ENCODE measurements around the gene TBC1D4. TPM values are rescaled to one million over a fixed set of nuclear protein-coding genes. Genes with fewer than 3 reads are reported as not detected.
A peak's percentile ranks its signal among the peaks of the same experiment; 100 is the strongest.

The TBC1D4 gene
- total RNA-seq, 1 experiment from 2014 or later, result 15.1 TPM

DNA sequence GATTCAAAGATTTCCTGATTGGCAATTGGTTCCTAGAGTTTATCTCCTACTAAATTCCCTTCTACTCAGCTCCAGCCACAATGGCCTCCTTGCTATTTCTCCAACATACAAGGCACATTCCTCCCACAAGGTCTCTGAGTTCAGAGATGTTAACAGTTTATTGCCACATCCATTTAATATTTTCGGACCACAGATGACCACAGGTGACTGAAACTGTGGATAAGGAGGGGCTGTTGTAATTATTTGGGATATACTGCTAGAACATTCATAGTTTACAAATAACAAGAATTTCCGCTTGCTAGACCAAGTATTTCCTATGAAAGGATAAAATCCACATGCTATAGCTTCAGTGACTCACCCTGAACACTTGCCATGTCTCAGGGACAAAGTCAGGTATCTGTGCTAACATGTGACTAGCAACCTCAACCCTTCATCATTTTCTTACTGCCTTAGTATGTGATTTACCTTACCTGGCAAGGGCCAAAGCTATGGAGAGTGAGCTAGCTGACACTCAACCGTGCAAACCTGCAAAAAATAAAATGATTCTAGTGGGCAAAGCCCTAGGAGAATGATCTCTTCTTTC lies 117.7 kb downstream of the TBC1D4 start:
- Histone ChIP-seq H3K4me1 (ENCODE audit: insufficient read depth, low read length) (peaks cover 58% of the 10 kb centered on the region), H3K4me3 (ENCODE audit: low read length) (no peak overlapping the region), H3K27me3 (ENCODE audit: low read length) (no peaks in the 10 kb centered on the region), H3K27ac (ENCODE audit: low read length) (peak overlapping the region; percentile 84), H4K20me1 (ENCODE audit: low read length) (no peaks in the 10 kb centered on the region), H3K79me2 (ENCODE audit: low read length) (peaks cover 14% of the 10 kb centered on the region), H3K4me2 (ENCODE audit: low read length) (peak overlapping the region; percentile 72), H2AFZ (ENCODE audit: low read length) (no peak overlapping the region), H3K9me3 (ENCODE audit: low read length) (no peaks in the 10 kb centered on the region), H3K9ac (ENCODE audit: low read length) (peak overlapping the region; percentile 39), H3F3A (ENCODE audit: low read length, unreplicated experiment) (no peaks in the 10 kb centered on the region), H3K9me2 (replicated peaks; ENCODE audit: low read length) (no peaks in the 10 kb centered on the region), H3K36me3 (ENCODE audit: low read depth, low read length) (no peaks in the 10 kb centered on the region)
- POLR2A ChIA-PET (ENCODE audit: unreplicated experiment), result no interaction called here
- DNase-seq (peak; percentile 85), ATAC-seq (peak; percentile 42)
- CTCF ChIA-PET, result interaction anchor here (1.1 to 2.2 kb wide), 2 partner anchors 25 to 118 kb away, joined by 6 to 11 read pairs; partner anchors contain the start of gene TBC1D4
- intact Hi-C loops (cut with micrococcal nuclease), result loop anchor here (2.0 kb wide), 2 partner anchors 63 to 105 kb away; no protein-coding TSS in a partner anchor
- no TSS peak for BruUV-seq (replicated peaks)
- TF ChIP-seq EZH2phosphoT487 (IDR thresholded peaks at IDR 0.05; ENCODE audit: borderline replicate concordance, low read length) (no peak), EZH2 (IDR thresholded peaks at IDR 0.05; ENCODE audit: low read length, unreplicated experiment) (no peak)
- TF ChIP-seq, protein P1, sequence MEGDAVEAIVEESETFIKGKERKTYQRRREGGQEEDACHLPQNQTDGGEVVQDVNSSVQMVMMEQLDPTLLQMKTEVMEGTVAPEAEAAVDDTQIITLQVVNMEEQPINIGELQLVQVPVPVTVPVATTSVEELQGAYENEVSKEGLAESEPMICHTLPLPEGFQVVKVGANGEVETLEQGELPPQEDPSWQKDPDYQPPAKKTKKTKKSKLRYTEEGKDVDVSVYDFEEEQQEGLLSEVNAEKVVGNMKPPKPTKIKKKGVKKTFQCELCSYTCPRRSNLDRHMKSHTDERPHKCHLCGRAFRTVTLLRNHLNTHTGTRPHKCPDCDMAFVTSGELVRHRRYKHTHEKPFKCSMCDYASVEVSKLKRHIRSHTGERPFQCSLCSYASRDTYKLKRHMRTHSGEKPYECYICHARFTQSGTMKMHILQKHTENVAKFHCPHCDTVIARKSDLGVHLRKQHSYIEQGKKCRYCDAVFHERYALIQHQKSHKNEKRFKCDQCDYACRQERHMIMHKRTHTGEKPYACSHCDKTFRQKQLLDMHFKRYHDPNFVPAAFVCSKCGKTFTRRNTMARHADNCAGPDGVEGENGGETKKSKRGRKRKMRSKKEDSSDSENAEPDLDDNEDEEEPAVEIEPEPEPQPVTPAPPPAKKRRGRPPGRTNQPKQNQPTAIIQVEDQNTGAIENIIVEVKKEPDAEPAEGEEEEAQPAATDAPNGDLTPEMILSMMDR (conservative IDR thresholded peaks at IDR 0.05; ENCODE audit: low read depth, low read length), result no peak

- Histone ChIP-seq H3K9me3 (ENCODE audit: low read length) (no peaks in the 10 kb centered on the region), H3K4me3 (ENCODE audit: low read length) (no peak overlapping the region), H3K9ac (ENCODE audit: low read length) (no peak overlapping the region), H2AFZ (ENCODE audit: low read length) (no peak overlapping the region), H4K20me1 (ENCODE audit: low read length) (no peaks in the 10 kb centered on the region), H3K4me1 (ENCODE audit: insufficient read depth, low read length) (peaks cover 62% of the 10 kb centered on the region), H3K27ac (ENCODE audit: low read length) (peak overlapping the region; percentile 84; the same call in 1 of the 2 replicates), H3K36me3 (ENCODE audit: low read depth, low read length) (no peaks in the 10 kb centered on the region), H3K9me2 (replicated peaks; ENCODE audit: low read length) (no peaks in the 10 kb centered on the region), H3K79me2 (ENCODE audit: low read length) (peaks cover 14% of the 10 kb centered on the region), H3F3A (ENCODE audit: low read length, unreplicated experiment) (peaks cover 5% of the 10 kb centered on the region), H3K4me2 (ENCODE audit: low read length) (no peak overlapping the region), H3K27me3 (ENCODE audit: low read length) (no peaks in the 10 kb centered on the region)
- no TSS peak for BruUV-seq (replicated peaks)
- CTCF ChIA-PET, result no interaction called here
- no peak for ATAC-seq
- no peak for DNase-seq
- intact Hi-C loops (cut with micrococcal nuclease), result no loop called here
- TF ChIP-seq EZH2phosphoT487 (IDR thresholded peaks at IDR 0.05; ENCODE audit: borderline replicate concordance, low read length) (no peak), EZH2 (IDR thresholded peaks at IDR 0.05; ENCODE audit: low read length, unreplicated experiment) (no peak)
- TF ChIP-seq, protein P1 (conservative IDR thresholded peaks at IDR 0.05; ENCODE audit: low read depth, low read length), result no peak
- POLR2A ChIA-PET (ENCODE audit: unreplicated experiment), result no interaction called here
These were observed 118.6 kb downstream of the TBC1D4 start for GRCh38 chr13:75363371-75363770.

DNA sequence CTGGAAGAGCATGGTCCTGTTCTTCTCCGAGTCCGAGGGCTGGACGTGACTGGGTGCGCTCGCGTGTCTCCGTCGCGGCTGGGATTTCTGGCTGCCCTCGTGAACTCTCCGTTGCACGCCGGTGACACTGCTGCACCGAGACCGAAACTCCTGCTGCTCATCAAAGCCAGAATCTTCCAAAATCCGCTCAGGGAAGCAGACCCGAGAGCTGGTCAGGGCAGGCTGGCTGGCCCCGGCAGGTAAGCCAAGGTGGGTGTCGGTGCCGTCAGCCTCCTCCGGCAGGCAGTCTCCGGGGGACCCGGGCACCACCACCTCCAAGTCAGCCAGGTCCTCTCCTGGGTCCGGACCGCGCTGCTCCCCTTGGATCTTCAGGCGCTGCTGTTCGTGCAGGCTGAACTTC lies 119.9 kb downstream of the TBC1D4 start:
- Histone ChIP-seq H3K27ac (ENCODE audit: low read length) (no peak overlapping the region), H3K27me3 (ENCODE audit: low read length) (no peaks in the 10 kb centered on the region), H2AFZ (ENCODE audit: low read length) (no peak overlapping the region), H3K9me2 (replicated peaks; ENCODE audit: low read length) (no peaks in the 10 kb centered on the region), H3K9me3 (ENCODE audit: low read length) (no peaks in the 10 kb centered on the region), H3K9ac (ENCODE audit: low read length) (no peak overlapping the region), H3K4me2 (ENCODE audit: low read length) (no peak overlapping the region), H3K79me2 (ENCODE audit: low read length) (peaks cover 8% of the 10 kb centered on the region), H3K36me3 (ENCODE audit: low read depth, low read length) (no peaks in the 10 kb centered on the region), H4K20me1 (ENCODE audit: low read length) (no peaks in the 10 kb centered on the region), H3F3A (ENCODE audit: low read length, unreplicated experiment) (peaks cover 5% of the 10 kb centered on the region), H3K4me3 (ENCODE audit: low read length) (no peak overlapping the region), H3K4me1 (ENCODE audit: insufficient read depth, low read length) (peaks cover 53% of the 10 kb centered on the region)
- BruUV-seq (replicated peaks), result no TSS peak
- no peak for ATAC-seq
- POLR2A ChIA-PET (ENCODE audit: unreplicated experiment), result no interaction called here
- intact Hi-C loops (cut with micrococcal nuclease), result no loop called here
- no peak for DNase-seq
- TF ChIP-seq EZH2 (IDR thresholded peaks at IDR 0.05; ENCODE audit: low read length, unreplicated experiment), result no peak
- TF ChIP-seq, protein P1 (conservative IDR thresholded peaks at IDR 0.05; ENCODE audit: low read depth, low read length), result no peak
- TF ChIP-seq EZH2phosphoT487 (IDR thresholded peaks at IDR 0.05; ENCODE audit: borderline replicate concordance, low read length), result no peak
- CTCF ChIA-PET, result no interaction called here
